Measurements from ENCODE around the gene RNF214. TPM values are rescaled to one million over a fixed set of nuclear protein-coding genes. Genes with fewer than 3 reads are reported as not detected.

The RNF214 gene
- polyA plus RNA-seq, 1 donor (not counting 4 experiments of a cell fraction or from before 2014, with no cell fraction given), result 11.8 TPM

GRCh38 chr11:117202386-117203068, 29.9 kb upstream of the RNF214 start:
- Histone ChIP-seq H3K9me3 (ENCODE audit: control insufficient read depth, low read depth, low read length) (no peaks in the 10 kb centered on the region), H3K79me2 (ENCODE audit: control insufficient read depth, insufficient read depth, low read length) (no peaks in the 10 kb centered on the region), H3K27me3 (ENCODE audit: control insufficient read depth, extremely low read depth, insufficient read depth, low read length) (no peaks in the 10 kb centered on the region), H3K4me3 (ENCODE audit: control insufficient read depth in 2 of 3, extremely low read depth in 1 of 3, insufficient read depth in 2 of 3, low read depth in 1 of 3, low read length in 3 of 3) (no peak overlapping the region), H2AFZ (ENCODE audit: control insufficient read depth, low read length) (no peak overlapping the region), H3K4me1 (ENCODE audit: control insufficient read depth, extremely low read depth, insufficient read depth, low read length) (peaks cover 8% of the 10 kb centered on the region), H3K9ac (ENCODE audit: control insufficient read depth, extremely low read depth, insufficient read depth, low read length) (no peak overlapping the region), H4K20me1 (ENCODE audit: control insufficient read depth, extremely low read depth, insufficient read depth, low read length) (no peaks in the 10 kb centered on the region), H3K27ac (ENCODE audit: control insufficient read depth, insufficient read depth, low read length) (no peak overlapping the region), H3K36me3 (ENCODE audit: control insufficient read depth in 2 of 2, extremely low read depth in 1 of 2, insufficient read depth in 2 of 2, low read length in 2 of 2) (peaks cover 7 to 9% of the 10 kb centered on the region in 2 experiments), H3K4me2 (ENCODE audit: control insufficient read depth, extremely low read depth, insufficient read depth, low read depth, low read length) (no peak overlapping the region), H3K9me1 (ENCODE audit: control insufficient read depth, extremely low read depth, insufficient read depth, low read length) (no peaks in the 10 kb centered on the region)
- TF ChIP-seq EZH2 (IDR thresholded peaks at IDR 0.05; ENCODE audit: low read length) (no peak), CTCF (optimal IDR thresholded peaks at IDR 0.05 in 1 of 3, IDR thresholded peaks at IDR 0.05 in 1 of 3, conservative IDR thresholded peaks at IDR 0.05 in 1 of 3; ENCODE audit: extremely low read depth in 1 of 3, insufficient read depth in 2 of 3, low read length in 3 of 3) (no peak)
- FAIRE-seq, result no peak
- dilution Hi-C loops (cut with MboI; ENCODE audit: extremely low pct_ligation_motif_present, low sequenced_read_pairs), result no loop called here
- DNase-seq (ENCODE audit: low read depth, low spot score), result no peak

DNA sequence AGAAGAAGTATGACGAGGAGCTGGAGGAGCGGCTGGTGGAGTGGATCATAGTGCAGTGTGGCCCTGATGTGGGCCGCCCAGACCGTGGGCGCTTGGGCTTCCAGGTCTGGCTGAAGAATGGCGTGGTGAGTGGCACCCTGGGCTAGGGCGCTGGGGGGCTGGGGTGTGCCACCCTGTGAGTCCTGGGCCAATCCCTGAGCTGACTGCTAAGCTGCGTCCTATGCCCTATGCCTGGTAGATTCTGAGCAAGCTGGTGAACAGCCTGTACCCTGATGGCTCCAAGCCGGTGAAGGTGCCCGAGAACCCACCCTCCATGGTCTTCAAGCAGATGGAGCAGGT, 29.4 kb upstream of the RNF214 start:
- H3K9me3 ChIP-seq (ENCODE audit: control insufficient read depth, low read depth, low read length), result no peaks in the 10 kb centered on the region
- H4K20me1 ChIP-seq (ENCODE audit: control insufficient read depth, extremely low read depth, insufficient read depth, low read length), result no peaks in the 10 kb centered on the region
- no peak overlapping the region for H3K4me3 ChIP-seq (ENCODE audit: control insufficient read depth in 2 of 3, extremely low read depth in 1 of 3, insufficient read depth in 2 of 3, low read depth in 1 of 3, low read length in 3 of 3)
- peaks cover 7 to 9% of the 10 kb centered on the region in 2 experiments for H3K36me3 ChIP-seq (ENCODE audit: control insufficient read depth in 2 of 2, extremely low read depth in 1 of 2, insufficient read depth in 2 of 2, low read length in 2 of 2)
- H3K27ac ChIP-seq (ENCODE audit: control insufficient read depth, insufficient read depth, low read length), result no peak overlapping the region
- no peak overlapping the region for H3K4me2 ChIP-seq (ENCODE audit: control insufficient read depth, extremely low read depth, insufficient read depth, low read depth, low read length)
- TF ChIP-seq EZH2 (IDR thresholded peaks at IDR 0.05; ENCODE audit: low read length) (no peak), CTCF (optimal IDR thresholded peaks at IDR 0.05 in 1 of 3, IDR thresholded peaks at IDR 0.05 in 1 of 3, conservative IDR thresholded peaks at IDR 0.05 in 1 of 3; ENCODE audit: extremely low read depth in 1 of 3, insufficient read depth in 2 of 3, low read length in 3 of 3) (no peak)
- no peaks in the 10 kb centered on the region for H3K27me3 ChIP-seq (ENCODE audit: control insufficient read depth, extremely low read depth, insufficient read depth, low read length)
- no peaks in the 10 kb centered on the region for H3K79me2 ChIP-seq (ENCODE audit: control insufficient read depth, insufficient read depth, low read length)
- FAIRE-seq (no peak), DNase-seq (ENCODE audit: low read depth, low spot score) (no peak)
- H2AFZ ChIP-seq (ENCODE audit: control insufficient read depth, low read length), result no peak overlapping the region
- no peaks in the 10 kb centered on the region for H3K9me1 ChIP-seq (ENCODE audit: control insufficient read depth, extremely low read depth, insufficient read depth, low read length)
- H3K9ac ChIP-seq (ENCODE audit: control insufficient read depth, extremely low read depth, insufficient read depth, low read length), result no peak overlapping the region
- H3K4me1 ChIP-seq (ENCODE audit: control insufficient read depth, extremely low read depth, insufficient read depth, low read length), result peaks cover 8% of the 10 kb centered on the region
- dilution Hi-C loops (cut with MboI; ENCODE audit: extremely low pct_ligation_motif_present, low sequenced_read_pairs), result no loop called here

Data from keratinocyte (primary cell).